Ascending aorta (tissue), 2 donors: ENCODE measurements around the gene RBM33. TPM values are rescaled to one million over a fixed set of nuclear protein-coding genes. Genes with fewer than 3 reads are reported as not detected.
"Not testable (repeated sequence)": the region's sequence is repeated elsewhere in the genome, so short reads cannot be mapped to it uniquely, and the experiment has no call there.

Experiments used
- DNase-seq, 2 donors: peaks; one replicate each; pipeline ENCODE4 v3.0.0-alpha.2; 2019; ENCODE audit warnings: low spot score in 2 of 2
- H3K27ac ChIP-seq, 2 donors: fragments of 200-600 bp; sonication (generic); one replicate each; pipeline ENCODE4 v1.5.1; 2016 to 2017; ENCODE audit warnings: mild to moderate bottlenecking in 1 of 2
- H3K27me3 ChIP-seq: fragments of 200-600 bp; sonication (generic); one replicate; pipeline ENCODE4 v1.5.1; 2017
- H3K36me3 ChIP-seq, 2 donors: fragments of 200-600 bp; sonication (generic); one replicate each; pipeline ENCODE4 v1.5.1; 2016
- H3K4me1 ChIP-seq, 2 donors: fragments of 200-600 bp; sonication (generic); one replicate each; pipeline ENCODE4 v1.5.1; 2016 to 2017; ENCODE audit warnings: mild to moderate bottlenecking in 1 of 2
- H3K4me3 ChIP-seq, 2 donors: fragments of 200-600 bp; sonication (generic); one replicate each; pipeline ENCODE4 v1.5.1; 2016 to 2017; ENCODE audit warnings: mild to moderate bottlenecking in 1 of 2
- H3K9me3 ChIP-seq, 2 donors: fragments of 200-600 bp; sonication (generic); one replicate each; pipeline ENCODE4 v1.5.1; 2016
- CTCF ChIP-seq, 3 experiments: fragments of 200-600 bp in 2 of 3; fragments of 450-650 bp in 1 of 3; sonication (generic) in 2 of 3; IDR thresholded peaks; one replicate each; pipeline ENCODE4 v1.5.1; 2016 to 2019; ENCODE audit warnings: antibody characterized with exemption in 3 of 3, mild to moderate bottlenecking in 1 of 3, moderate library complexity in 1 of 3
- intact Hi-C: fragments of 100-400 bp; cut with DNase I; formaldehyde crosslinking; loops from one replicate; pipeline ENCODE4 v1.15.1; 2023
- total RNA-seq: library from RNA; depleted of rRNA; stranded (reverse); fragments of >200 nt; gene quantifications from one replicate; pipeline ENCODE4 v1.1.0, GENCODE V29; 2016

RBM33 gene
- total RNA-seq, 1 donor from 2014 or later, result 44.2 TPM

DNA sequence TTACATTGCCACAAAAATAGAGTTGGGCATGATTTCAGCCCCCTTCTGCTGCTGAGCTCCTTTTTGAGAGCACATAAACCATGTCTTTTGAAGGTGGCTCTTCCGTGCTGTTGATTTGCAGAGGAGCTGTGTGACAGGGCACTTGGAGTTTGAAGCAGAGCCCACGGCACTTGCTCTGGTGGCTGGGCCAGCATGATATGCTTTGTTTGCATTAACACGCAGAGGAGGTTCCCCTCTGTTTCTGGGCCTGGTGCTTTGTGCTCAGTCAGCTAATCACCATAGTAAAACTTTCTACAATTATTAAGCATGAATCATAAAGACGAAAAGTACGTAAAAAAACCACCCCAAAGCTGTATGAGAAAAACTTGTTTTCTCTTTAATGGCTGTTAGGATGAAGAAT lies 40.1 kb downstream of the RBM33 start:
- no peak for TF ChIP-seq CTCF (IDR thresholded peaks at IDR 0.05)
- DNase-seq, result no peak
- intact Hi-C loops, result no loop called here
- Histone ChIP-seq H3K27ac (no peak overlapping the region), H3K4me3 (no peak overlapping the region), H3K36me3 (peaks cover 12 to 23% of the 10 kb centered on the region in 2 donors), H3K4me1 (no peaks in the 10 kb centered on the region), H3K27me3 (no peaks in the 10 kb centered on the region), H3K9me3 (no peaks in the 10 kb centered on the region)

DNA sequence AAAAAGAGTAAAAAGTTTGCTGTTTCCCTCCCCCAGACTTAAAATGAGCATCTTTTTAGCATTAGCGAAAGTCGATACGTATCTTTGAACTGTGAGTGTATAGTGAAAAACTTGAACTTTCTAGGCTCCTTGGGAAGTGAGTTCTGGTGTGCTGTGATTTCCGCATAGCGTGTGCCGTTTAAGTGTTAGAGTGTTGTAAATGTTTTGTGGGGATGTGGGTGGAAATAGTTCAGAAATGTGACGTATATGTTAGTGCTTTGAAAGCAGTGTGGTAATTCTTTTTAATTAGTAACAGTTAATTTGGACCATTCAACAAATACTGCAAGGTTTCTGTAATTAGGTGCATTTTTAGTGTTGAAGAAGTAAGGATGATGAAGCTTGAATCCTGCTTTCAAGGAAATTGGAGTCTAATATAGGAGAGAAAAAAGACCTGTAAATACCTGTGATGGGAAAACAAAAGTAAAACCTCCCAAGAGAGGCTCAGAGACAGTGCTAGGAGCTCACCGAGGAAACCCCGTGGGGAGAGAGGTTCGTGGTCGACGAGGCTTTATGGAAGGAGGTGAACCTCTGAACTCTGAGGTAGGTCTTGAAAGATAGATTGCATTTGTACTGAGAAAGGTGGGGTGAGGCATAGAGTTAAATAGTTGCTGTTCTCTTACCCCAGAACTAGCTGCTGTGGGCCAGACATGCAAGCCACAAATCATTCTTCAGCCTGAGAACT lies 40.8 kb downstream of the RBM33 start:
- H3K36me3 ChIP-seq, result peaks cover 12 to 20% of the 10 kb centered on the region in 2 donors
- TF ChIP-seq CTCF (IDR thresholded peaks at IDR 0.05), result no peak
- DNase-seq, result no peak
- H3K9me3 ChIP-seq, result no peaks in the 10 kb centered on the region
- no peaks in the 10 kb centered on the region for H3K27me3 ChIP-seq
- intact Hi-C loops, result no loop called here
- H3K27ac ChIP-seq, result no peak overlapping the region
- no peaks in the 10 kb centered on the region for H3K4me1 ChIP-seq
- H3K4me3 ChIP-seq, result no peak overlapping the region

DNA sequence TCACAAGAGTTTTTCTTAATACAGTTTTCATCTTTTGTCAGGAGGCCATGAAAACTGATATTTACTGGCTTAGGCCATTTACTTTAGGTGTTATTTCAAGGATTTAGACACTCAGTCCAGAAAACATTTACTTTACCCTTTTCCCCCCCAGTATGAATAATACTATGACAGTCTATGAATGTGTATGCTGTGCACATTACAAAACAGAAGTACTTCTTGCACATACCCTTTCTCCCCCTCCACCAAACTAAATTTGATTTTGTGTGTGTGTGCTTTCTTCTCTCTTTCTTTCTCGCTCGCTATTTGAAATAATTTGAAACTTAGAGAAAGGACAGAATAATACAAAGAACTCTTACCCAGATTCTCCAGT lies 41.3 kb downstream of the RBM33 start:
- no peak for TF ChIP-seq CTCF (IDR thresholded peaks at IDR 0.05)
- no peaks in the 10 kb centered on the region for H3K27me3 ChIP-seq
- H3K9me3 ChIP-seq, result no peaks in the 10 kb centered on the region
- H3K4me1 ChIP-seq, result no peaks in the 10 kb centered on the region
- peaks cover 10 to 15% of the 10 kb centered on the region in 2 donors for H3K36me3 ChIP-seq
- H3K4me3 ChIP-seq, result no peak overlapping the region
- intact Hi-C loops, result no loop called here
- DNase-seq, result no peak
- H3K27ac ChIP-seq, result no peak overlapping the region

DNA sequence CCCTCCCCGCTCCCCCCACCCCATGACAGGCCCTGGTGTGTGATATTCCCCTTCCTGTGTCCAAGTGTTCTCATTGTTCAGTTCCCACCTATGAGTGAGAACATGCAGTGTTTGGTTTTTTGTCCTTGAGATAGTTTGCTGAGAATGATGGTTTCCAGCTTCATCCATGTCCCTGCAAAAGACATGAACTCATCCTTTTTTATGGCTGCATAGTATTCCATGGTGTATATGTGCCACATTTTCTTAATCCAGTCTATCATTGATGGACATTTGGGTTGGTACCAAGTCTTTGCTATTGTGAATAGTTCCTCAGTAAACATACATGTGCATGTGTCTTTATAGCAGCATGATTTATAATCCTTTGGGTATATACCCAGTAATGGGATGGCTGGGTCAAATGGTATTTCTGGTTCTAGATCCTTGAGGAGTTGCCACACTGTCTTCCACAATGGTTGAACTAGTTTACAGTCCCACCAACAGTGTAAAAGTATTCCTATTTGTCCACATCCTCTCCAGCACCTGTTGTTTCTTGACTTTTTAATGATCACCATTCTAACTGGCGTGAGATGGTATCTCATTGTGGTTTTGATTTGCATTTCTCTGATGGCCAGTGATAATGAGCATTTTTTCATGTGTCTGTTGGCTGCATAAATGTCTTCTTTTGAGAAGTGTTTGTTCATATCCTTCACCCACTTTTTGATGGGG lies 42.3 kb downstream of the RBM33 start:
- H3K4me1 ChIP-seq, H3K36me3 ChIP-seq, H3K4me3 ChIP-seq, H3K9me3 ChIP-seq, DNase-seq, intact Hi-C loops, H3K27me3 ChIP-seq, H3K27ac ChIP-seq: not testable (repeated sequence)

DNA sequence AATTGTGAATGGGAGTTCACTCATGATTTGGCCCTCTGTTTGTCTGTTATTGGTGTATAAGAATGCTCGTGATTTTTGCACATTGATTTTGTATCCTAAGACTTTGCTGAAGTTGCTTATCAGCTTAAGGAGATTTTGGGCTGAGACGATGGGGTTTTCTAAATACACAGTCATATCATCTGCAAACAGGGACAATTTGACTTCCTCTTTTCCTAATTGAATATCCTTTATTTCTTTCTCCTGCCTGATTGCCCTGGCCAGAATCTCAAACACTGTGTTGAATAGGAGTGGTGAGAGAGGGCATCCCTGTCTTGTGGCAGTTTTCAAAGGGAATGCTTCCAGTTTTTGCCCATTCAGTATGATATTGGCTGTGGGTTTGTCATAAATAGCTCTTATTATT lies 43.8 kb downstream of the RBM33 start:
- H3K9me3 ChIP-seq, H3K4me3 ChIP-seq, H3K36me3 ChIP-seq, intact Hi-C loops, H3K27me3 ChIP-seq, H3K27ac ChIP-seq, H3K4me1 ChIP-seq, DNase-seq: not testable (repeated sequence)

- not testable (repeated sequence) for H3K9me3 ChIP-seq, H3K27me3 ChIP-seq
Observed at GRCh38 chr7:155690655-155691054, 46.2 kb downstream of the RBM33 start.

GRCh38 chr7:155692317-155692716 lies 47.9 kb downstream of the RBM33 start:
- intact Hi-C loops, result no loop called here
- H3K27ac ChIP-seq, result no peak overlapping the region
- no peaks in the 10 kb centered on the region for H3K9me3 ChIP-seq
- no peaks in the 10 kb centered on the region for H3K36me3 ChIP-seq
- TF ChIP-seq CTCF (IDR thresholded peaks at IDR 0.05), result no peak
- no peak overlapping the region for H3K4me3 ChIP-seq
- H3K27me3 ChIP-seq, result no peaks in the 10 kb centered on the region
- DNase-seq, result no peak
- no peaks in the 10 kb centered on the region for H3K4me1 ChIP-seq

More at GRCh38 chr7:155690655-155691054, 46.2 kb downstream of the RBM33 start:
- H3K4me1 ChIP-seq, H3K4me3 ChIP-seq, H3K27ac ChIP-seq, intact Hi-C loops, H3K36me3 ChIP-seq, DNase-seq: not testable (repeated sequence)
